B cell (primary cell): ENCODE results near the gene ISL2. TPM values are rescaled to one million over a fixed set of nuclear protein-coding genes. Genes with fewer than 3 reads are reported as not detected.

Experiments
- ATAC-seq: fragments of 200-7000 bp; cut with Tn5 transposase; one replicate; pipeline ENCODE4 v1.10.0; 2021; ENCODE audit warnings: low read depth, mild to moderate bottlenecking, moderate number of reproducible peaks, moderate library complexity
- CTCF ChIA-PET: fragments of 350-600 bp; sonication (Branson Sonifier 250); formaldehyde crosslinking; loops from one replicate; lab custom pipeline; 2021; ENCODE audit warnings: antibody characterized with exemption, inconsistent platforms; lab: Charles Lee
- POLR2A ChIA-PET: fragments of 350-600 bp; sonication (Branson Sonifier 250); formaldehyde crosslinking; loops from one replicate; lab custom pipeline; 2021; ENCODE audit warnings: antibody characterized with exemption; lab: Charles Lee
- DNase-seq: peaks from one replicate; pipeline ENCODE4 v3.0.0; 2013
- H2AFZ ChIP-seq: 2 replicates; pipeline ENCODE4 v1.6.1; 2012; ENCODE audit warnings: mild to moderate bottlenecking, low read depth, low read length; ENCODE audit not compliant: insufficient read depth, poor library complexity, severe bottlenecking
- H3K27ac ChIP-seq, 2 donors: 1 replicate in 1 of 2; 2 replicates in 1 of 2; pipeline ENCODE4 v1.5.1; 2012 to 2013; ENCODE audit warnings: low read length in 2 of 2, mild to moderate bottlenecking in 2 of 2, moderate library complexity in 1 of 2
- H3K27me3 ChIP-seq, 4 experiments: fragments of 200-600 bp in 1 of 4; sonication (generic) in 1 of 4; replicated peaks in 1 of 4; 1 replicate in 2 of 4; 2 replicates in 2 of 4; pipeline versions ENCODE4 v1.6.1 to v1.7.0; 2013 to 2016; ENCODE audit warnings: low read length in 3 of 4, mild to moderate bottlenecking in 2 of 4, mixed read lengths in 1 of 4, moderate library complexity in 1 of 4; ENCODE audit not compliant: insufficient read depth in 4 of 4, control insufficient read depth in 3 of 4; ENCODE audit errors: control extremely low read depth in 1 of 4
- H3K36me3 ChIP-seq, 2 experiments: replicated peaks in 1 of 2; 1 replicate in 1 of 2; 2 replicates in 1 of 2; pipeline versions ENCODE4 v1.6.1 to v1.7.1; 2013; ENCODE audit warnings: low read length in 1 of 2; ENCODE audit not compliant: insufficient read depth in 2 of 2, control insufficient read depth in 1 of 2; ENCODE audit errors: control extremely low read depth in 1 of 2, extremely low read depth in 1 of 2
- H3K4me1 ChIP-seq, 2 donors: fragments of 200-600 bp in 1 of 2; sonication (generic) in 1 of 2; 1 replicate in 1 of 2; 2 replicates in 1 of 2; pipeline versions ENCODE4 v1.5.1 to v1.6.1; 2013 to 2017; ENCODE audit warnings: low read length in 2 of 2; ENCODE audit not compliant: control insufficient read depth in 2 of 2, insufficient read depth in 2 of 2
- H3K4me2 ChIP-seq: replicated peaks from 2 replicates; pipeline ENCODE3; 2012; ENCODE audit warnings: mild to moderate bottlenecking, low read depth, low read length; ENCODE audit not compliant: poor library complexity, severe bottlenecking
- H3K4me3 ChIP-seq, 5 experiments: fragments of 200-600 bp in 1 of 5; sonication (generic) in 1 of 5; 1 replicate in 3 of 5; 2 replicates in 2 of 5; pipeline versions ENCODE4 v1.5.1 to v1.7.0; 2011 to 2016; ENCODE audit warnings: low read length in 4 of 5, mild to moderate bottlenecking in 4 of 5, low read depth in 2 of 5, control low read depth in 1 of 5, moderate library complexity in 1 of 5; ENCODE audit not compliant: insufficient read depth in 1 of 5; ENCODE audit errors: control extremely low read depth in 1 of 5, extremely low read depth in 1 of 5
- H3K79me2 ChIP-seq: fragments of 200-600 bp; sonication (generic); one replicate; pipeline ENCODE4 v1.6.0; 2016; ENCODE audit warnings: low read length; ENCODE audit not compliant: control insufficient read depth, insufficient read depth
- H3K9ac ChIP-seq: fragments of 200-600 bp; sonication (generic); 2 replicates; pipeline ENCODE4 v1.6.1; 2017; ENCODE audit warnings: mild to moderate bottlenecking, low read length, moderate library complexity
- H3K9me3 ChIP-seq, 3 donors: one replicate each; pipeline versions ENCODE4 v1.6.1 to v1.7.1; 2013; ENCODE audit warnings: low read length in 2 of 3; ENCODE audit not compliant: control insufficient read depth in 2 of 3, insufficient read depth in 1 of 3; ENCODE audit errors: control extremely low read depth in 1 of 3
- H4K20me1 ChIP-seq: 2 replicates; pipeline ENCODE4 v1.6.0; 2012; ENCODE audit warnings: mild to moderate bottlenecking, low read length; ENCODE audit not compliant: insufficient read depth, control insufficient read depth, poor library complexity, severe bottlenecking
- H3K27ac Mint-ChIP-seq: one replicate; pipeline ENCODE4 v1.8.0; 2021; ENCODE audit warnings: mixed read lengths
- H3K27me3 Mint-ChIP-seq: one replicate; pipeline ENCODE4 v1.8.0; 2021; ENCODE audit warnings: mixed read lengths
- H3K4me1 Mint-ChIP-seq: one replicate; pipeline ENCODE4 v1.8.0; 2021; ENCODE audit warnings: mixed read lengths
- H3K4me3 Mint-ChIP-seq: one replicate; pipeline ENCODE4 v1.8.0; 2021; ENCODE audit warnings: mixed read lengths
- H3K9me3 Mint-ChIP-seq: one replicate; pipeline ENCODE4 v1.8.0; 2022; ENCODE audit warnings: mixed read lengths; ENCODE audit not compliant: insufficient read depth
- CTCF ChIP-seq: fragments of 200-600 bp; IDR thresholded peaks from one replicate; pipeline ENCODE4 v1.8.0; 2022; ENCODE audit warnings: antibody characterized with exemption, mild to moderate bottlenecking
- EZH2 ChIP-seq: IDR thresholded peaks from 2 replicates; pipeline ENCODE4 v1.6.1; 2012; ENCODE audit warnings: borderline replicate concordance, low read depth, mild to moderate bottlenecking, moderate library complexity, low read length; ENCODE audit not compliant: insufficient read depth, poor library complexity, severe bottlenecking
- WGBS: methylation state at CpG from one replicate; pipeline ENCODE4 v1.1.5; 2013; ENCODE audit warnings: missing lambda C conversion rate; ENCODE audit not compliant: insufficient coverage; 5-methylcytosine and 5-hydroxymethylcytosine counted together
- intact Hi-C: fragments of 100-400 bp; cut with micrococcal nuclease; formaldehyde crosslinking; loops from one replicate; pipeline ENCODE4 v1.10.0; 2022
- polyA plus RNA-seq: library from polyadenylated mRNA; depleted of rRNA; stranded (reverse); fragments of >200 nt; gene quantifications from 2 replicates; pipeline ENCODE4 v1.2.3, GENCODE V29; 2012
- total RNA-seq, 2 donors: library from RNA; stranded (reverse); fragments of 120-200 nt in 1 of 2; gene quantifications; 1 replicate in 1 of 2; 2 replicates in 1 of 2; pipeline versions ENCODE4 v1.2.3 to v1.2.4, GENCODE V29; 2013 to 2022

The ISL2 gene
- total and polyA plus RNA-seq, 2 donors (not counting 1 experiment from before 2014, with no cell fraction given), result 0.59 to 1.8 TPM

GRCh38 chr15:76335307-76336253, 993 bp upstream of the ISL2 start:
- peaks cover 49% of the 10 kb centered on the region for H3K4me1 Mint-ChIP-seq
- peak overlapping the region; percentile 69 for H3K27ac Mint-ChIP-seq
- peaks cover 18% of the 10 kb centered on the region for H4K20me1 ChIP-seq
- peak overlapping the region; percentile 1 for H2AFZ ChIP-seq
- H3K27ac ChIP-seq, result no peak overlapping the region
- WGBS, result 6% methylated on average over 21 of the region's 39 CpGs
- POLR2A ChIA-PET, result interaction anchor here (0.6 to 2.3 kb wide), 4 partner anchors 10 to 25 kb away, joined by 5 to 13 read pairs (median 8); partner anchors contain the start of gene ETFA
- peaks cover 0 to 79% (median 57%) of the 10 kb centered on the region in 4 experiments for H3K27me3 ChIP-seq
- H3K4me3 Mint-ChIP-seq, result peak overlapping the region; percentile 87
- CTCF ChIA-PET, result interaction anchor here (1.1 to 1.7 kb wide), 3 partner anchors 10 to 100 kb away, joined by 4 to 9 read pairs (median 4); partner anchors contain the start of gene ETFA
- DNase-seq (peak; percentile 74), ATAC-seq (peak; percentile 28)
- peak overlapping the region; percentile 96 for H3K4me2 ChIP-seq
- no peaks in the 10 kb centered on the region for H3K79me2 ChIP-seq
- no peaks in the 10 kb centered on the region for H3K9me3 Mint-ChIP-seq
- H3K4me1 ChIP-seq, result peaks cover 56 to 57% of the 10 kb centered on the region in 2 donors
- H3K36me3 ChIP-seq, result no peaks in the 10 kb centered on the region
- intact Hi-C loops, result loop anchor here (1.0 to 2.0 kb wide), 2 partner anchors 11 to 25 kb away; partner anchors contain the start of gene ETFA
- peaks cover 55% of the 10 kb centered on the region for H3K27me3 Mint-ChIP-seq
- peak overlapping the region; percentile 30 for H3K9ac ChIP-seq
- H3K4me3 ChIP-seq, result peak overlapping the region; percentile 12 to 53 (median 26)
- peaks cover 0 to 54% (median 0%) of the 10 kb centered on the region in 3 donors for H3K9me3 ChIP-seq
- TF ChIP-seq EZH2, result no peak
- TF ChIP-seq CTCF, result no peak
